GM13976 (cell line): ENCODE results near the gene RPS14.

Experiments used
- DNase-seq: peaks from one replicate; pipeline ENCODE4 v3.0.0; 2012; ENCODE audit warnings: low spot score
- in situ Hi-C: fragments of 300-500 bp; cut with MboI; formaldehyde crosslinking; loops from one replicate; pipeline ENCODE4 v1.12.0; 2022; ENCODE audit warnings: low sequenced_read_pairs, mixed read lengths, inconsistent platforms; ENCODE audit not compliant: unreplicated experiment
- TF ChIP-seq, protein P1 (sequence below): IDR thresholded peaks from 2 replicates; pipeline ENCODE4 v1.5.1; 2012; ENCODE audit warnings: borderline replicate concordance, mild to moderate bottlenecking; ENCODE audit not compliant: insufficient read depth; ENCODE audit errors: extremely low read depth, missing control alignments, control extremely low read depth

RPS14 gene

DNA sequence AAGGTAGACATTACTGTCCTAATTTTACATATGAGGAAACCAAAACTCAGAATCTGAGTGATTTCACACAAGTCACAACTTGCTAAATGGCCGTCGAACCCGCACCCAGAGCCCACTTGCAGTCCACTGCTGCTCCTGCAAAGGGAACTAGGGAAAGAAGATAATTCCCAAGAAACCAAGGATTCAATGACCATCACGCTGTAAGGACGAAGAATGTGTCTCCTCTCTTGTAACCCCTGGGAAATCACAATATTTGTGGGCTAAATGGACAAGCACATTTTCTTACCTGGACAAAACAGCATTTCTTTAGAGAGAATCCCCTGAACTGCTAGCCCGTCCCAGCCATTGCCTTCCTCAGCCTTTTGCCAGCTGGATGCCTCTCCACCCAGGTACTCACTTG is 2.4 kb downstream of the RPS14 start:
- in situ Hi-C loops: no loop called here
- no peak for DNase-seq
- TF ChIP-seq, protein P1, sequence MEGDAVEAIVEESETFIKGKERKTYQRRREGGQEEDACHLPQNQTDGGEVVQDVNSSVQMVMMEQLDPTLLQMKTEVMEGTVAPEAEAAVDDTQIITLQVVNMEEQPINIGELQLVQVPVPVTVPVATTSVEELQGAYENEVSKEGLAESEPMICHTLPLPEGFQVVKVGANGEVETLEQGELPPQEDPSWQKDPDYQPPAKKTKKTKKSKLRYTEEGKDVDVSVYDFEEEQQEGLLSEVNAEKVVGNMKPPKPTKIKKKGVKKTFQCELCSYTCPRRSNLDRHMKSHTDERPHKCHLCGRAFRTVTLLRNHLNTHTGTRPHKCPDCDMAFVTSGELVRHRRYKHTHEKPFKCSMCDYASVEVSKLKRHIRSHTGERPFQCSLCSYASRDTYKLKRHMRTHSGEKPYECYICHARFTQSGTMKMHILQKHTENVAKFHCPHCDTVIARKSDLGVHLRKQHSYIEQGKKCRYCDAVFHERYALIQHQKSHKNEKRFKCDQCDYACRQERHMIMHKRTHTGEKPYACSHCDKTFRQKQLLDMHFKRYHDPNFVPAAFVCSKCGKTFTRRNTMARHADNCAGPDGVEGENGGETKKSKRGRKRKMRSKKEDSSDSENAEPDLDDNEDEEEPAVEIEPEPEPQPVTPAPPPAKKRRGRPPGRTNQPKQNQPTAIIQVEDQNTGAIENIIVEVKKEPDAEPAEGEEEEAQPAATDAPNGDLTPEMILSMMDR: no peak

DNA sequence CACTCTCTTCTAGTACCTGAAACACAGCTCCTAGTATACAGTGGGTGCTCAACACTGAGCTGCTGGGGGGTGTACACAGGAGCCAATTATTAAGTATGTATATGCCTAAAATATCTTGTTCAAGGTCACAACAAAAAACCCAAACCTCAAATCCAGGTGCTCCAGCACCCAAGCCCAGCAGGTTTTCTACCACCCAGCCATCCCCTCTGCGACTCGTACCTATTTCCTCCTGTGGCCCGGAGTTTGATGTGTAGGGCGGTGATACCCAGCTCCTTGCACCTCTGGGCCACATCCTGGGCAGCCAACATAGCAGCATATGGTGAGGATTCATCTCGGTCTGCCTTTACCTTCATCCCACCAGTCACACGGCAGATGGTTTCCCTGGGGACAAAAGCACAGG is 3.0 kb downstream of the RPS14 start:
- DNase-seq: no peak
- TF ChIP-seq, protein P1: no peak
- in situ Hi-C loops: no loop called here

DNA sequence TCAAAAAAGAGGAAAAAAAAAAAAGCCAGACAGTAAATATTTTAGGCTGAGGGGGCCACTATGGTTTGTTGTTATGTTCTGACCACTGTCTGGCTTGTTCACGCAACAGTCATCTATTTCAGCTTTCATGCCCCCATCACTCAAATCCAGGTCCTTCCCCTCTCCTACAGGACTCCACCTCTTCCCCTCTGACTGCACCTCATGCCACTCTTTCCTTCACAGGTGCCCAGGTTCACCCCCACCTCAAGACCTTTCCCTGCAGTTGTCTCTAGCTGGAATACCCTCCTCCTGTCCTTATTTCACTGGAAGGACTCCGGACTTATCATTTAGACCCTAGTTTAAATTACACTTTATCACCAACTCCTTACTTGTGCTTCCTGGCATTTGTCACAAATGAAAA is 3.5 kb downstream of the RPS14 start:
- in situ Hi-C loops: no loop called here
- DNase-seq: no peak
- TF ChIP-seq, protein P1: no peak

DNA sequence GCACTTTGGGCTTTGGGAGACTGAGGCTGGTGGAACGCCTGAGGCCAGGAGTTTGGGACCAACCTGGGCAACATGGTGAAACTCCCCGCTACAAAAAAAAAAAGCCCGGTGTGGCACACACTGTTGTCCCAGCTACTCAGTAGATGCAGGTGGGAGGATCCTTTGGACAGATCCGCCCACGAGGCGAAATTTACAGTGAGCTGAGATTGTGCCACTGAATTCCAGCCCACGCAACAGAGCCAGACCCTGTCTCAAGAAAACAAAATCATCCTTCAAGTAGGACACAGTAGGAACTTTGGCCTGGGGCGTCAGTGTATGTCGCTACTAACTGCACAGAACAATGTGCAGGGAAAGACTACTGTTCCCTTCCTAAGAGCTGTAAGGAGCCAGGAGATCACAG is 4.8 kb downstream of the RPS14 start:
- no peak for DNase-seq
- TF ChIP-seq, protein P1: no peak
- in situ Hi-C loops: no loop called here

DNA sequence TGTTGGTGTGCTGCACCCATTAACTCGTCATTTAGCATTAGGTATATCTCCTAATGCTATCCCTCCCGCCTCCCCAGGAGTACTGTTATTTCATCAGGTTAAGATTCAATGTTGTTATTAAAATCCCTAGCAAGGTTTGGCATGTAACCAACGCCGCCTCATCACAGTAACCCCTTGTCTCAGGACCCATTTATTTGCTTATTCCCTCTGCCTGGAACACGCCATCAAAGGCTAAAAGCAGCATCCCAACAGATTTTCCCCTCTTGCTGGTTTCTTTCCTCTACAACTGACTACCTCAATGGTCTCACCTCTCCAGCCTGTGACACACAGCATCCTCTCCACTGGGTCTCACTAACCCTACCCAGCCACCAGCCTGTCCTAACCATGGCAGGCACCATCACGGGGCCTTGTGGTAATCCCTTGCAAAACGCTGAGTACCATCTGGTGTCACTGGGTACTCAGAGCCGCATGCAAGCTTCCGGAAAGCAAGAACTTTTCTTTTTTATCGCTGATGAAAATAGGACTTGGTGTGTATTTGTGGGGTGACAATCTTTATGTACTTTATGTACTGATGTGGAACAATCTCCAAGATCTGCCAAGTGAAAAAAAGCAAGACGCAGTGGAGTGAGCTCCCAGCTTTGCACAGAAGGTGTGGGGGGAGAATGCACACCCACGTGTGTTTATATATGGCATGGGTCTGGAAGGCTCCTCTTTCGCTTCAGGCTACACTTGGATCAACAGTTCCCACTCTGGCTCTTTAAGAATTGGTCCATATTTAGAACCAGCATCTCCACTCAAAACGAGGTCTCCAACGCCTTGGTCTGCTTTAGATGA is 6.1 kb downstream of the RPS14 start:
- in situ Hi-C loops: no loop called here
- TF ChIP-seq, protein P1: no peak
- DNase-seq: no peak

DNA sequence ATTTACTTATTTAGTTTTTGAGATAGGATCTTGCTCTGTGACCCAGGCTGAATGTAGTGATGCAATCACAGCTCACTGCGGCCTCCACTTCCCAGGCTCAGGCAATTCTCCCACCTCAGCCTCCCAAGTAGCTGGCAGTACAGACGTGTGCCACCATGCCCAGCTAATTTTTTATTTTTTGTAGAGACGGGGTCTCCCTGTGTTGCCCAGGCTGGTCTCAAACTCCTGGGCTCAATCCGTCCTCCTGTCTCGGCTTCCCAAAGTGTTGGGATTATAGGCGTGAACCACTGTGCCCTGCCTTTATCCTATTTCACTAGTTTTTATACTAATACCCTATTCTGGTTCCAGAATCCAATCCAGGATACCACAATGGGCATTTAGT is 6.8 kb downstream of the RPS14 start:
- TF ChIP-seq, protein P1: no peak
- DNase-seq: no peak
- in situ Hi-C loops: no loop called here
